NCI-H146 (cell line): ENCODE data around the gene MMP24OS.
A peak's percentile ranks its signal among the peaks of the same experiment; 100 is the strongest.
"Not testable (repeated sequence)": the region's sequence is repeated elsewhere in the genome, so short reads cannot be mapped to it uniquely, and the experiment has no call there.

ENCODE experiments used
- DNase-seq: peaks from one replicate; lab custom pipeline; 2025; lab: John Stamatoyannopoulos, UW

MMP24OS gene

GRCh38 chr20:35277531-35278395 is at the start of gene MMP24OS:
TSS of gene MMP24OS (minus strand) at chr20:35278122. CDS start at chr20:35277929, 193 bp downstream.
- peak; percentile 94 for DNase-seq

GRCh38 chr20:35327074-35327976 is 49.4 kb upstream of the MMP24OS start:
- no peak for DNase-seq

- no peak for DNase-seq
These were observed 48.8 kb upstream of the MMP24OS start for GRCh38 chr20:35326740-35327073.

GRCh38 chr20:35326021-35326739 is 48.3 kb upstream of the MMP24OS start:
- no peak for DNase-seq

GRCh38 chr20:35325401-35325800 is 47.5 kb upstream of the MMP24OS start:
- no peak for DNase-seq

GRCh38 chr20:35320396-35321126 is 42.6 kb upstream of the MMP24OS start:
- DNase-seq: no peak

- no peak for DNase-seq
These were observed 41.9 kb upstream of the MMP24OS start for GRCh38 chr20:35319871-35320197.

- DNase-seq: peak; percentile 28
These were observed 41.4 kb upstream of the MMP24OS start for GRCh38 chr20:35319192-35319870.

- no peak for DNase-seq
These were observed 40.7 kb upstream of the MMP24OS start for GRCh38 chr20:35318502-35319157.

GRCh38 chr20:35317416-35318210 is 39.7 kb upstream of the MMP24OS start:
- DNase-seq: no peak

- no peak for DNase-seq
These were observed 38.2 kb upstream of the MMP24OS start for GRCh38 chr20:35316086-35316485.

- not testable (repeated sequence) for DNase-seq
These were observed 37.7 kb upstream of the MMP24OS start for GRCh38 chr20:35315632-35316020.

GRCh38 chr20:35314816-35315631 is 37.1 kb upstream of the MMP24OS start:
- DNase-seq: no peak

GRCh38 chr20:35312318-35312717 is 34.4 kb upstream of the MMP24OS start:
- DNase-seq: peak; percentile 8

- DNase-seq: peak; percentile 23
These were observed 33.9 kb upstream of the MMP24OS start for GRCh38 chr20:35311822-35312221.

GRCh38 chr20:35311409-35311808 is 33.5 kb upstream of the MMP24OS start:
- peak; percentile 27 for DNase-seq

- DNase-seq: no peak
These were observed 30.0 kb upstream of the MMP24OS start for GRCh38 chr20:35307666-35308653.
